Hypothalamus (tissue), 51 donors: Measurements from ENCODE around the gene SYNM.

Experiments
- DNase-seq, 51 donors: peaks; one replicate each; lab custom pipeline; 2025; lab: John Stamatoyannopoulos, UW

The SYNM gene

GRCh38 chr15:99163271-99164062, 58.6 kb downstream of the SYNM start:
- no peak for DNase-seq

- no peak for DNase-seq
Measured at GRCh38 chr15:99164119-99164518, 59.2 kb downstream of the SYNM start.

- no peak for DNase-seq
Measured at GRCh38 chr15:99165020-99165790, 60.3 kb downstream of the SYNM start.

DNA sequence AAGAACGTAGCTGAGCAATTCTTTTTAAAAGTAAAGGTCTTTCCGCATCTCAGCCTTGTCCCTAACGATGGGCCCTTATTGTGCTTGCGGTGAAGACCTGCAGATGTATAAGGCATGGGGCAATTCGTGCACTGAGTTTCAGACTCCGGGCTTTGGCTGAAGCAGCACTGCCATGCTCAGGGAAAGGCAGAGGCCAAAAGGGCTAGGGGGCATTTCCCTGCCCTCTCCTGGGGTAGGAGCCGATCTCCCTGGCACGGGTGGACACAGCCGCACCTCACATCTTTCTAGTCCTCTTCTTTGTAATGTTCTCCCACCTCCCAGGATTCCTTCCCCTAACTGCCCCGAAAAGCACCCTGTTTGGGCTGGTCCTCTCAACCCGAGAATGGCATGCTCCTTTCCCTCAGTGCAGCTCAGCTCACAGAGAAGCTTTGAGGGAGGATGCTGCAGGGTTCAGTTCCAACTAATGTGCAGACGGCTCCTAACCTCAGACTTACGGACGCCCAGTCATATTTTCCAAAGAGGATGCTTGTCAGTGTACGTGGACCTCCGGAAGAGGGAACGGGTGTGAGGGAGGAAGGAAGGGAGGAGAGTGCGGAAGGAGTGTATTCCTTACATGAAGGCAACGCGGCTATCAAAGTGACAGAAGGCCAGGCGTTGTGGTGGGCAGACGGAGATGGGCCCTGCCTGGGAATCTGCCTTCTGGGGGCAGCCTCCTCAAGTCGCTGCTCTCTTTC, 61.2 kb downstream of the SYNM start:
- DNase-seq: no peak

- DNase-seq: no peak
Measured at GRCh38 chr15:99167201-99167600, 62.3 kb downstream of the SYNM start.

DNA sequence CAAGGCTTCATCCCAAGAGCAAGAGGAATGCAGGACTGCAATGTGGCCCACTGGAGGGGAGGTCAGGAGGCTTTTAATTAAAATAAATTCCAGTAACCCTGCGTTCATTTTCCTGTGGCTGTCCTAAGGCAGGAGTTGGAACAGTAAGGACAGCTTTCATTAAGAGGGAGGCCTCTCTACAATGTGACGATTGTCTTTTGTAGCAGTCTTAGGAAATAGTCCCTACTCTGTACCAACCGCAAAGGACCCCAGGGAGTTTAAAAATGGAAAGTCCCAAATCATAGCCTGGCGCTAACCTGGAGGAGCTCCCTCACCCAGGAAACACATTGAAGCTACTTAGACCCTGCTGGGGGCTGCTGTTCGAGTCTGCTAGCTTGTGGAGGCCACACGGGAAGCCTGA, 62.8 kb downstream of the SYNM start:
- DNase-seq: no peak

- no peak for DNase-seq
Measured at GRCh38 chr15:99168601-99169580, 64.0 kb downstream of the SYNM start.

DNA sequence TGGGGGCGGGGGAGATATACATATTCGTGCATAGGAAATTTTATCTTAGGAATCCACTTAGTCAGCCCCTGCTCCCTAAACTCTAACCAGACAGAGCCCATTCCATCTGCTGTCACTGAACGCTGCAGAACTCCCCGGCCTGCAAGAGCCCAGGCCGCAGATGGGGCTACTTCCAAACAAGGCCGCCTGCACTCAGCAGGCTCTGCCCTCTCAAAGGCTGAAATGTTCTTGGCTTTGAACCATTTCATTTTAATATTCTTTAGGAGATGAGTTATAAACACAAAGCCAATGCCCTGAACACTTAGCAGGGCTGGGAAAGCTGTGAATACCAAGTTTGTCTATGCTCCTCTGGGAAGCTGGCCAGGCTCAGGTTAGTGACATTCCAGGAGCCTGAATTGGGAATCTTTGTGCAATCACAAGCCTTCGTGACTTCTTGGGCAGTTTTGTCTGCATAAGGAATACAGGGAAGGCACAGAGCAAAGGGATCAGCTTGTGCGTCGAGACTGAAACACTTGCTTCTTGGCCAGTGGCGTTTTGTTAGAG, 65.0 kb downstream of the SYNM start:
- peak in 4 of 51 donors; percentile 11 to 31 (median 16) for DNase-seq

- DNase-seq: no peak
Measured at GRCh38 chr15:99170476-99171065, 65.7 kb downstream of the SYNM start.

DNA sequence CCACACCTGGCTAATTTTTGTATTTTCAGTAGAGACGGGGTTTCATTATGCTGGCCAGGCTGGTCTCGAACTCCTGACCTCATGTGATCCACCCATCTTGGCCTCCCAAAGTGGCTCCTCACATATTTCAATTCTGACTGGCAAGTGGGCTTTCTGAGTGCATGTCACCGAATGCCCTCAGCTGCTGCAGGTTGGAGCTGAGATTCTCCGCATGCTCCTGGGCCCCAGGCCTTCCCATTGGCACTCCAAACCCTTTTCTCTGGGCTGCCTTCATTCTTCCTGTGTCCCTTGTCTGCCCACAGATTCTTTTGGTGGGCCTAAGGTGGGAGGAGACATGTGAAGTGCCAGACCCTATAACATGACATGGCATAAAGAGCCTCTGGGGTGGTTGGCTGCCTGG, 67.3 kb downstream of the SYNM start:
- DNase-seq: no peak

DNA sequence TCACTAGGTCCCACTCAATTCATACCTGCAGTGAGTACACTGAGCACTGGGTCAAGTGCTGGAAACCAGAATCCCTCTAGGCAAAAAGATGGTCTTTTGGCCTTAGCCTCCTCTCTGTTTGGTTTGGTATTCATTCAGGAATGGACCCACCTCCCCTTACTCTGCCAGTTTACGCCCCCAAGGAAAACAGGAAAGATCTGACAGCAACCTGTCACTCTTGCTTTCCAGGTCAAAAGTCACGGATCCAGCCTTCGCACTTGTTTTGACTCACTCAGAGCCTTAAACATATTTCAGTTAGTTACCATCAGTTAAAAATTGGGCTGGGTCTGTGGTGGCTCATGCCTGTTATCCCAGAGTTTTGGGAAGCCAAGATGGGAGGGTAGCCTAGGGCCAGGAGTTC, 68.1 kb downstream of the SYNM start:
- DNase-seq: no peak

DNA sequence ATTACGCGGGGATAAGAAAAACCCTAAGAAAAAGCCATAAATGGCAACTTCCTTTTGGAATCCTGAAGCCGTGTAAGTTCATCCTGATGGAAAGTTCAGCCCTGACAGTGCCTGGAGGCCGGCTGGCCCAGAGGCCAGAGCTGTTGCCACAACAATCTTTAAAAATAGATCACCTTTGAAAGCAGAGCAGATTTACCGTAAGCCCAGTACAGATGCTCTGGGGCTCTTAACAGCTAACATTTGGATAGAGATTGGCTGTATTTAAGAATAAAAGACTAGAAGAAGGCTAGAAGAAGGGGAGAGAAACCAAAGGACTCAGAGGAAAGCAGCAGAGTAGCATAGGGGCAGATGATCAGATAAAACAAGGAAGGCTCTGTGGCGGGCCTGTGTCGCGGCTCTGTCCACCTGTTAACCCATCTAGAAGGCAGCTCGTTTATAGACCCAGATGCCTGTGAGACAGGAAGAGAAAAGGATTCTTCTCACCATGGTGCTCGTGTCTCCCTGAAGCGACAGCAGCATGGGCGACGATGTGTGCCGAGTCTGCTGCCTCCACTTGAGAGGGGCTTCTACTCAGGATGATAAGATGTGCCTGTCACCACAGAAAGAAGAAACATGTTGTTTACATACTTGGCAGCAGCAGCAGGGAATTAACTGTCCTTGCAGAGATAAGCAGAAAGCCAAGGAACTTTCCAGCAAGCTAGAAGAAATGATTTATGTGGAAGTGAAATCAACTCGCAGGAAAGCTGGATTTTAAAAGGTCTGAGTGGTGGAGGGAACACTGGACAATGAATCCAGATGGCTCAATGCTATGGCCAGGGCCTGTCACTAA, 69.9 kb downstream of the SYNM start:
- no peak for DNase-seq

- no peak for DNase-seq
Measured at GRCh38 chr15:99176757-99177156, 71.9 kb downstream of the SYNM start.

GRCh38 chr15:99177679-99178078, 72.8 kb downstream of the SYNM start:
- no peak for DNase-seq

DNA sequence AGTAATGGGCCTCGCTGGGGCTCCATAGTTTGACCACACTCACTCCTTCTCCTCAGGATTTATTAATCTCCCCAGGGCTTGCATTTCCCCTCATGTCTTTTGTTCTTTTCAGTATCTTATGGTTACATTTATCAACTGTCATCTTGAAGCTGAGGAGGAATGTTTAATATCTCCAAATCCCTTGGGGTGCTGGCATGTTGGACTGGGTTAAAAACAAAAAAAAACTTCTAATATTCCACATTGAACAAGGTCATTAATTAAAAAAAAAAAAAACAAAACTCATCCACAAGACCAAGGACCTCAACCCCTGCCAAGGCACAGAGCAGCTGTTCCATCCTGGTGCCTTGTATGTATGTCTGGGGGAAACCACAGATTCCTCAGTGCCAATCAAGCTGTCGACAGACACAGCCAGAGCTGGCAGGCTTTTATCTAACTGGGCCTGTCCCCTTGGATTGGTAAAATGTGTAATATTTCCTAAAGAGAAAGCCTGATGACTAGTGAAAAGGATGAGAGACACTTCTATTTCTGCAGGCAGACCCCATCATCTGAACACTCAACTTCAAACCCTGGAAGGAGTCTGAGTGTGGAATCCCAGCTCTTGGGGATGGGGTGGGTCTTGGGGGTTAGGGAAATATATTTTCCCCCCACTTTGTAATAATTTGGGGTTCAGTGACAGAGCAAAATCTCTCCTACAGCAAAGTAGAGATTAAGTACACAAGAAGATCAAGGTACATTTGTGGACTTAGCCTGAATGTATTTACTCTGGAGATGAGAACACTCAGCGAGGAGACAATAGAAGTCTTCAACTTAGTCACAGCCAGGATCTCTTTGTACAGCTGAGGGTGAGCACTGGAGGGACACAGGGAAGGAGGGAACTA, 75.4 kb downstream of the SYNM start:
- DNase-seq: no peak

GRCh38 chr15:99180964-99181306, 76.1 kb downstream of the SYNM start:
- no peak for DNase-seq

DNA sequence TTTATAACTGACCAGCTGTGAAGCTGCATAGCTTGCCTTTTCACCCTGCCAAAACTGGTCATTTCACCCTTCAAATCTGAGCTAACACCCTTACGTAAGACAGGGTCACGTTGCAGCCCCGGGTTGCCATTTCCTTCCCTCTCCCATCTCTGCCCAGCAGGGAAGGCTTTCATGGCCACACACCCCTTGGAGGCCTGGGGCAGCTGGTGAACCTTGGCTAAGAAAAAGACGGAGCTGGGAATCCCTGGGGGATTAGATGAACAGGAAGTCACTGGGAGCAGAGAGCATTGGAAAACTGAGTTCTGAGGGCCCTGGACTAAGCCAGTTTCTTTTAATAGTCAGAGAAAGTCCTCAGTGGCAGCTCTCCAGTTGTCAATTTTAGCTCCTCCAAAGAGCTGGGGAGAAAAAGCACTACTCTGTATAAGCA, 76.7 kb downstream of the SYNM start:
- DNase-seq: peak in 3 of 51 donors; percentile 9 to 10 (median 10)

GRCh38 chr15:99182791-99183190, 77.9 kb downstream of the SYNM start:
- DNase-seq: no peak
